HG03565 (cell line): ENCODE measurements around the gene UNKL.

Experiments
- ATAC-seq: cut with Tn5 transposase; IDR thresholded peaks from one replicate; pipeline ENCODE4 v1.9.1; 2021; ENCODE audit warnings: mild to moderate bottlenecking, moderate library complexity; ENCODE audit not compliant: unreplicated experiment

UNKL gene

DNA sequence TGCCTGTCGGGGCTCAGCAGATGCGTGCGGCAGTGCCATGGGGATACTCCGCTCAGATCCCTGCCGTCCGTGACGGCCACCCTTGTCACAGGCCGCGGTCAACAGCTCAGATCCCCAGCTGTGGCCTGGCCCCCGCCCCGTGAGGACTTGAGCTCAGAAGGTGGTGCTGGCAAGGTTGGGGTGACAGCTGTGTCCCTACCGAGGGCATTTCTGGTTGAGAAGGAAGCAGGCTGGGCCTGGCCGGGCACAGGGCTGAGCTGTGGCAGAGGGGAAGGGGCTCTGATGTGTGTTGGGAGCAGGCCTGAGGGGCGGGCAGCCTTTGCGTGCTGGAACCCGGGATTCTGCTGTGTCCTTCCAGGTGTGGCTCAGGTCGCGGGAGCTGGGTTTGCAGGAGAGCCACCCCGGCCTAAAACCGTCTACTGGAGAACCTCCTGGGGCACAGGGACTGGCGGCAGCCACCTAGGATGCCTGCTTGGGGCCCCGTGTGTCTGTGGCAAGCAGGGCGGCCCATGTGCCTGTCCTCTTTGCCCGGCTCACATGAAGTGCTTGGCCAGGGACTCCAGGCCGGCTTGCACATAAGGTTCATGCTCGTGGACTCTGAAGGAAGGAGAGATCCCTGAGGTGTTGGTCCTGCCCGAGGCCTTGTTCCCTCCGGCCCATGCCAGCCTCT, 100.0 kb downstream of the UNKL start:
- no peak for ATAC-seq

DNA sequence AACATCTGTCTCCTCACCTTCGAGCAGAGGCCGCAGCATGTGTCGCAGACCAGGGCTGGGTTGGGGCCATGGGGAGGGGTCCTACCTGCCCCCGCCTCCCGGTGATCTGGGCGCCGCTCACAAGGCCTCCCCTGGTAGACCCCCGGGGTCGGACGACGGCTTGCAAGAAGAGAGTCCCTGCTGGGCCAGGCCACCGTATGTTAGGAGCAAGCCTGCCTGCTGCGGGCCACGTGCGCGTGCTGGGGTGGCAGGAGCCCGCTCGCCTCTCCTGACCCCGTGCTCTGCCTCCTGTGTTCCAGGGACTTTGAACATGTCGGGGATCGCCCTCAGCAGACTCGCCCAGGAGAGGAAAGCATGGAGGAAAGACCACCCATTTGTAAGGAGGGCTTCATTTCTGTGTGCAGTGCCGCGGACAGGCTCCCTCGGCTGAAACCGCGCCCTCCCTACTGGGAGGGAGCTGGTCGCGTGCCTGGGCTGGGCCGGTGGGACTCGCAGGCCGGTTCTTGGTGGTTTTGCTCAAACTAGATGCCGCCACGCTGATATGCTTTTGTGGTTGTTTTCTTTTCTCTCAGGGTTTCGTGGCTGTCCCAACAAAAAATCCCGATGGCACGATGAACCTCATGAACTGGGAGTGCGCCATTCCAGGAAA, 100.7 kb downstream of the UNKL start:
- no peak for ATAC-seq
